Vagina (tissue), 2 donors: ENCODE results near the gene TLE4.

ENCODE experiments used
- CTCF ChIP-seq, 3 experiments: fragments of 450-650 bp in 2 of 3; fragments of 200-600 bp in 1 of 3; sonication (generic) in 1 of 3; IDR thresholded peaks; one replicate each; pipeline ENCODE4 v1.5.1; 2017 to 2019; ENCODE audit warnings: antibody characterized with exemption in 3 of 3, mild to moderate bottlenecking in 2 of 3, moderate library complexity in 2 of 3
- POLR2AphosphoS5 ChIP-seq, 2 donors: sonication (generic); formaldehyde crosslinking; IDR thresholded peaks; one replicate each; pipeline ENCODE4 v1.9.0; 2017; ENCODE audit warnings: antibody characterized with exemption in 2 of 2, mild to moderate bottlenecking in 2 of 2, low read depth in 1 of 2; ENCODE audit not compliant: insufficient read depth in 1 of 2

GRCh38 chr9:79645110-79645509, 73.3 kb downstream of the TLE4 start:
- no peak for TF ChIP-seq POLR2AphosphoS5 (IDR thresholded peaks at IDR 0.05; ENCODE audit: insufficient read depth in 1 of 2, low read depth in 1 of 2)
- TF ChIP-seq CTCF (IDR thresholded peaks at IDR 0.05): no peak
